Thymus (tissue), 11 donors: Measurements from ENCODE around the gene FRMD4A. TPM values are rescaled to one million over a fixed set of nuclear protein-coding genes. Genes with fewer than 3 reads are reported as not detected.
A peak's percentile ranks its signal among the peaks of the same experiment; 100 is the strongest.

Experiments used
- DNase-seq, 9 donors: peaks; one replicate each; pipeline ENCODE4 v3.0.0-alpha.2; 2013; ENCODE audit warnings: low spot score in 9 of 9, low read depth in 6 of 9, missing footprints in 1 of 9
- H3K27ac ChIP-seq, 2 donors: one replicate each; pipeline ENCODE4 v1.5.1; 2013; ENCODE audit warnings: control low read depth in 1 of 2, low read depth in 1 of 2, low read length in 1 of 2, mild to moderate bottlenecking in 1 of 2, moderate library complexity in 1 of 2
- H3K27me3 ChIP-seq, 2 donors: one replicate each; pipeline ENCODE4 v1.5.1; 2013; ENCODE audit warnings: low read length in 1 of 2; ENCODE audit not compliant: control insufficient read depth in 2 of 2, insufficient read depth in 1 of 2
- H3K36me3 ChIP-seq, 2 donors: one replicate each; pipeline ENCODE4 v1.5.1; 2013; ENCODE audit warnings: low read length in 1 of 2, mild to moderate bottlenecking in 1 of 2, moderate library complexity in 1 of 2; ENCODE audit not compliant: control insufficient read depth in 2 of 2, insufficient read depth in 2 of 2
- H3K4me1 ChIP-seq, 2 donors: one replicate each; pipeline ENCODE4 v1.5.1; 2013; ENCODE audit warnings: low read length in 2 of 2; ENCODE audit not compliant: control insufficient read depth in 2 of 2, insufficient read depth in 2 of 2
- H3K4me3 ChIP-seq, 2 donors: one replicate each; pipeline ENCODE4 v1.5.1; 2013; ENCODE audit warnings: low read length in 2 of 2, control low read depth in 1 of 2, mild to moderate bottlenecking in 1 of 2
- H3K9me3 ChIP-seq, 2 donors: one replicate each; pipeline ENCODE4 v1.5.1; 2013; ENCODE audit warnings: low read length in 1 of 2, mild to moderate bottlenecking in 1 of 2; ENCODE audit not compliant: control insufficient read depth in 2 of 2, insufficient read depth in 1 of 2
- WGBS: extraction: QIAGEN DNeasy Blood & Tissue Kit; methylation state at CpG from one replicate; pipeline ENCODE4 v1.1.7; 2013; 5-methylcytosine and 5-hydroxymethylcytosine counted together
- polyA plus RNA-seq: library from polyadenylated mRNA; stranded (reverse); fragments of 200-250 nt; gene quantifications from one replicate; pipeline ENCODE4 v1.2.3, GENCODE V29; 2013
- total RNA-seq: library from RNA; stranded (reverse); fragments of 120-200 nt; gene quantifications from one replicate; pipeline ENCODE4 v1.2.4, GENCODE V29; 2013
- donor health status: healthy.

FRMD4A gene
- total and polyA plus RNA-seq, 2 donors: 13.3 to 16.2 TPM

GRCh38 chr10:13683017-13683416 lies 647.7 kb downstream of the FRMD4A start:
- no peak overlapping the region for H3K27ac ChIP-seq
- H3K4me1 ChIP-seq: peaks cover 0 to 9% of the 10 kb centered on the region in 2 donors
- H3K4me3 ChIP-seq: no peak overlapping the region
- DNase-seq: no peak
- no peaks in the 10 kb centered on the region for H3K27me3 ChIP-seq
- peaks cover 0 to 3% of the 10 kb centered on the region in 2 donors for H3K36me3 ChIP-seq
- H3K9me3 ChIP-seq: no peaks in the 10 kb centered on the region
- 97% methylated on average over 13 of the region's 13 CpGs for WGBS

GRCh38 chr10:13681960-13682359 lies 648.8 kb downstream of the FRMD4A start:
- Histone ChIP-seq H3K9me3 (no peaks in the 10 kb centered on the region), H3K27ac (no peak overlapping the region), H3K36me3 (peaks cover 0 to 3% of the 10 kb centered on the region in 2 donors), H3K27me3 (no peaks in the 10 kb centered on the region), H3K4me1 (peaks cover 0 to 9% of the 10 kb centered on the region in 2 donors), H3K4me3 (no peak overlapping the region)
- no peak for DNase-seq
- 95% methylated on average over 7 of the region's 7 CpGs for WGBS

- DNase-seq: no peak
- Histone ChIP-seq H3K4me1 (peaks cover 0 to 9% of the 10 kb centered on the region in 2 donors), H3K27ac (no peak overlapping the region), H3K36me3 (peaks cover 0 to 3% of the 10 kb centered on the region in 2 donors), H3K27me3 (no peaks in the 10 kb centered on the region), H3K9me3 (no peaks in the 10 kb centered on the region), H3K4me3 (no peak overlapping the region)
- WGBS: 88% methylated on average over 4 of the region's 4 CpGs
These were observed 649.2 kb downstream of the FRMD4A start for GRCh38 chr10:13681528-13681927.

GRCh38 chr10:13681095-13681494 lies 649.6 kb downstream of the FRMD4A start:
- H3K4me3 ChIP-seq: no peak overlapping the region
- peaks cover 0 to 9% of the 10 kb centered on the region in 2 donors for H3K4me1 ChIP-seq
- WGBS: 94% methylated on average over 4 of the region's 4 CpGs
- no peak for DNase-seq
- no peaks in the 10 kb centered on the region for H3K27me3 ChIP-seq
- H3K27ac ChIP-seq: no peak overlapping the region
- no peaks in the 10 kb centered on the region for H3K9me3 ChIP-seq
- H3K36me3 ChIP-seq: peaks cover 0 to 3% of the 10 kb centered on the region in 2 donors

GRCh38 chr10:13678101-13678843 lies 652.5 kb downstream of the FRMD4A start:
- H3K9me3 ChIP-seq: no peaks in the 10 kb centered on the region
- DNase-seq: no peak
- H3K4me3 ChIP-seq: no peak overlapping the region
- 98% methylated on average over 13 of the region's 13 CpGs for WGBS
- H3K4me1 ChIP-seq: no peaks in the 10 kb centered on the region
- no peaks in the 10 kb centered on the region for H3K27me3 ChIP-seq
- no peak overlapping the region for H3K27ac ChIP-seq
- H3K36me3 ChIP-seq: peaks cover 0 to 3% of the 10 kb centered on the region in 2 donors

- H3K4me3 ChIP-seq: no peak overlapping the region
- H3K4me1 ChIP-seq: peaks cover 0 to 6% of the 10 kb centered on the region in 2 donors
- H3K27me3 ChIP-seq: no peaks in the 10 kb centered on the region
- no peak for DNase-seq
- peak overlapping the region in 1 of 2 donors; percentile 11 for H3K27ac ChIP-seq
- H3K9me3 ChIP-seq: no peaks in the 10 kb centered on the region
- 88% methylated on average over 20 of the region's 20 CpGs for WGBS
- H3K36me3 ChIP-seq: peaks cover 0 to 4% of the 10 kb centered on the region in 2 donors
These were observed 655.8 kb downstream of the FRMD4A start for GRCh38 chr10:13674645-13675588.

- 95% methylated on average over 8 of the region's 8 CpGs for WGBS
- no peak overlapping the region for H3K4me3 ChIP-seq
- H3K9me3 ChIP-seq: no peaks in the 10 kb centered on the region
- H3K27ac ChIP-seq: no peak overlapping the region
- H3K4me1 ChIP-seq: peaks cover 0 to 6% of the 10 kb centered on the region in 2 donors
- H3K27me3 ChIP-seq: no peaks in the 10 kb centered on the region
- no peak for DNase-seq
- H3K36me3 ChIP-seq: peaks cover 6 to 7% of the 10 kb centered on the region in 2 donors
These were observed 657.6 kb downstream of the FRMD4A start for GRCh38 chr10:13673156-13673555.

GRCh38 chr10:13672548-13672947 lies 658.2 kb downstream of the FRMD4A start:
- H3K36me3 ChIP-seq: peaks cover 6 to 7% of the 10 kb centered on the region in 2 donors
- DNase-seq: no peak
- no peaks in the 10 kb centered on the region for H3K27me3 ChIP-seq

GRCh38 chr10:13671904-13672303 lies 658.8 kb downstream of the FRMD4A start:
- Histone ChIP-seq H3K36me3 (peaks cover 6 to 7% of the 10 kb centered on the region in 2 donors), H3K4me3 (no peak overlapping the region), H3K27me3 (no peaks in the 10 kb centered on the region), H3K9me3 (no peaks in the 10 kb centered on the region), H3K4me1 (peaks cover 0 to 6% of the 10 kb centered on the region in 2 donors), H3K27ac (no peak overlapping the region)
- DNase-seq: no peak
- 96% methylated on average over 10 of the region's 10 CpGs for WGBS

More at GRCh38 chr10:13672548-13672947, 658.2 kb downstream of the FRMD4A start:
- Histone ChIP-seq H3K4me1 (peaks cover 0 to 6% of the 10 kb centered on the region in 2 donors), H3K27ac (peak overlapping the region in 1 of 2 donors; percentile 52), H3K4me3 (no peak overlapping the region), H3K9me3 (no peaks in the 10 kb centered on the region)
- WGBS: 87% methylated on average over 7 of the region's 7 CpGs
